Body of pancreas (tissue), 4 donors: ENCODE data around the gene PFKM. TPM values are rescaled to one million over a fixed set of nuclear protein-coding genes. Genes with fewer than 3 reads are reported as not detected.
"Not testable (repeated sequence)": the region's sequence is repeated elsewhere in the genome, so short reads cannot be mapped to it uniquely, and the experiment has no call there.

Experiments
- ATAC-seq: fragments of 150-250 bp; one replicate; pipeline ENCODE4 v1.9.1; 2016
- DNase-seq, 4 donors: peaks; one replicate each; pipeline ENCODE4 v3.0.0-alpha.2; 2019
- H3K27ac ChIP-seq, 4 donors: fragments of 200-600 bp; sonication (generic); 1 replicate in 3 of 4; 2 replicates in 1 of 4; pipeline versions ENCODE4 v1.5.1 to v1.6.1; 2016 to 2019; ENCODE audit warnings: mild to moderate bottlenecking in 1 of 4, mixed read lengths in 1 of 4, moderate library complexity in 1 of 4
- H3K27me3 ChIP-seq, 2 donors: fragments of 200-600 bp; sonication (generic); one replicate each; pipeline ENCODE4 v1.6.0; 2016; ENCODE audit warnings: mild to moderate bottlenecking in 1 of 2
- H3K36me3 ChIP-seq, 2 donors: fragments of 200-600 bp; sonication (generic); replicated peaks in 1 of 2; 2 replicates each; pipeline ENCODE4 v1.5.1; 2016; ENCODE audit warnings: low read depth in 2 of 2; ENCODE audit not compliant: insufficient read depth in 1 of 2
- H3K4me1 ChIP-seq: fragments of 200-600 bp; sonication (generic); one replicate; pipeline ENCODE4 v1.6.0; 2016
- H3K4me3 ChIP-seq, 2 donors: fragments of 200-600 bp; sonication (generic); 1 replicate in 1 of 2; 2 replicates in 1 of 2; pipeline ENCODE4 v1.5.1; 2016 to 2019
- H3K9me3 ChIP-seq, 3 donors: fragments of 200-600 bp; sonication (generic); 1 replicate in 2 of 3; 2 replicates in 1 of 3; pipeline ENCODE4 v1.5.1; 2016
- CTCF ChIP-seq, 7 experiments: fragments of 450-650 bp in 4 of 7; fragments of 200-600 bp in 3 of 7; sonication (generic) in 3 of 7; IDR thresholded peaks; one replicate each; pipeline ENCODE4 v1.5.1; 2016 to 2019; ENCODE audit warnings: antibody characterized with exemption in 7 of 7
- POLR2A ChIP-seq, 3 donors: fragments of 450-650 bp; IDR thresholded peaks; one replicate each; pipeline ENCODE4 v1.6.1; 2016; ENCODE audit warnings: antibody characterized with exemption in 3 of 3, mild to moderate bottlenecking in 2 of 3
- WGBS, 2 donors: methylation state at CpG; one replicate each; pipeline ENCODE4 v1.1.5; 2017; 5-methylcytosine and 5-hydroxymethylcytosine counted together
- intact Hi-C: fragments of 100-400 bp; cut with DNase I; formaldehyde crosslinking; loops from one replicate; pipeline ENCODE4 v1.15.1; 2023
- total RNA-seq, 2 donors: library from RNA; depleted of rRNA; stranded (reverse); fragments of >200 nt; gene quantifications; one replicate each; pipeline ENCODE4 v1.1.0, GENCODE V29; 2016

The PFKM gene
- total RNA-seq, 2 donors from 2014 or later = 14.3 to 16.8 TPM

GRCh38 chr12:48151103-48151771 is 32.1 kb downstream of the PFKM start:
- Histone ChIP-seq H3K27ac (no peak overlapping the region), H3K4me1 (peaks cover 2% of the 10 kb centered on the region), H3K9me3 (no peaks in the 10 kb centered on the region), H3K27me3 (no peaks in the 10 kb centered on the region), H3K36me3 (peaks cover 0 to 27% of the 10 kb centered on the region in 2 donors), H3K4me3 (no peak overlapping the region)
- 74 to 78% methylated on average over 2 of the region's 2 CpGs for WGBS, 2 donors
- intact Hi-C loops = no loop called here
- TF ChIP-seq POLR2A (IDR thresholded peaks at IDR 0.05) = no peak
- no peak for TF ChIP-seq CTCF (IDR thresholded peaks at IDR 0.05)
- ATAC-seq (no peak), DNase-seq (no peak)

- ATAC-seq, H3K4me3 ChIP-seq, H3K27ac ChIP-seq, H3K4me1 ChIP-seq, H3K27me3 ChIP-seq, DNase-seq, H3K9me3 ChIP-seq, intact Hi-C loops: not testable (repeated sequence)
- 88 to 98% methylated on average over 5 of the region's 5 CpGs for WGBS, 2 donors
- H3K36me3 ChIP-seq = peaks cover 0 to 11% of the 10 kb centered on the region in 2 donors
Observed at GRCh38 chr12:48155786-48156185, 36.6 kb downstream of the PFKM start.

- WGBS, 2 donors = 13 to 20% methylated on average over 8 of the region's 8 CpGs
- peaks cover 0 to 5% of the 10 kb centered on the region in 2 donors for H3K36me3 ChIP-seq
- DNase-seq (no peak), ATAC-seq (no peak)
- H3K9me3 ChIP-seq = no peaks in the 10 kb centered on the region
- H3K27me3 ChIP-seq = no peaks in the 10 kb centered on the region
- TF ChIP-seq POLR2A (IDR thresholded peaks at IDR 0.05) = no peak
- TF ChIP-seq CTCF (IDR thresholded peaks at IDR 0.05) = no peak
- peaks cover 6% of the 10 kb centered on the region for H3K4me1 ChIP-seq
- intact Hi-C loops = no loop called here
- H3K27ac ChIP-seq = peak overlapping the region in 3 of 4 donors; percentile 58 to 81 (median 78)
- peak overlapping the region; percentile 47 to 89 for H3K4me3 ChIP-seq
Observed at GRCh38 chr12:48156652-48157017, 37.5 kb downstream of the PFKM start.

DNA sequence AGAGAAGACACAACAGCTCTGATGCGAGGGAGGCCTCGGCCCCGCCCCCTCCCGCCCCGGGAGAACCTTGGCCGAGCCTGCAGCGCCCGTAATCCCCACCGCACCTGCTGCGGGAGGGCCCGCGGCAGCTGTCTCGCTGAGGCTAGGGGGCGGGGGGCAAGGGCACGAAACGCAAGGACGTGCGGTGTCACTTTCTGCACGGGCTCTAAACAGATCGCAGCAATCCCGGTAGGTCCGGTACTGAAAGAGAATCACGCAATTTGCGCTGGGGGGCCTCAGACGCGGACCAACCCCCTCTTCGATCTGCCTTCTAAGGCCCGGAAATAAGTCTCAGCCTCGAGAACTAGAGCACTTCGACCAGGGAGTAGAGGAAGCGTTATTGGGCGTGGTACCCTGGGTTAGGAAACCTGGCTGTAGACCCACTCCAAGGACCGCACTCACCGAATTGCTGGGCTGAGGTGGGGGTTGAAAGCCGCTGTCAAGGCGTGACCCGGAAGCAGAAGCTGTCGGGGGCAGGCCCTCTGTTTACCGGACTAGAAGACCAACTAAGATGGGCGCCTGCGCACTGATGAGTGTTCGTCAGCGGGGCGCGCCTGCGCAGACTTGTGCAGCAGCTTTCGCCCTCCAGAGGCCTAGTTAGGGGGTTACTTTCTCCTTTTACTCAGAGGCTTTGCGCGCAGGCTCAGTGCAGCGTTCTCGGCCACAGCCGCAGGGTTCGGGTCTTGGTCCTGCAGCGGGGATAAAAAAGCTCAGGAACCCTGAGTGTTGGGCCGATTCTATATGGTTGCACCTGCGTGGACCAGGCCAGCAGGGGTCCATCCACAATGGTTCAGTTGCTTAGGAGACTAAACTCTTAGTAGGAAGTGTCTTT is 38.1 kb downstream of the PFKM start, which contains the start of gene ASB8:
ASB8 (minus strand) TSS at position 498 of the 871 bp plus-strand sequence. CDS start 4,019 bp downstream, outside the sequence.
- intact Hi-C loops = no loop called here
- Histone ChIP-seq H3K36me3 (peaks cover 0 to 3% of the 10 kb centered on the region in 2 donors), H3K4me3 (peak within 1 kb of the TSS; percentile 47 to 89), H3K4me1 (peaks cover 6% of the 10 kb centered on the region), H3K27me3 (no peaks in the 10 kb centered on the region), H3K27ac (peak within 1 kb of the TSS; percentile 58 to 81 (median 75)), H3K9me3 (no peaks in the 10 kb centered on the region)
- TF ChIP-seq CTCF (IDR thresholded peaks at IDR 0.05) (peak; percentile 13 to 73 (median 56)), POLR2A (IDR thresholded peaks at IDR 0.05) (peak; percentile 17 to 72 (median 65))
- ATAC-seq = peak; percentile 100
- WGBS, 2 donors = 1% methylated on average over 39 to 56 of the region's 56 CpGs
- DNase-seq = peak; percentile 99 to 100 (median 99)

GRCh38 chr12:48157889-48158370 is 38.8 kb downstream of the PFKM start:
- peak overlapping the region; percentile 58 to 81 (median 75) for H3K27ac ChIP-seq
- TF ChIP-seq CTCF (IDR thresholded peaks at IDR 0.05) (no peak), POLR2A (IDR thresholded peaks at IDR 0.05) (no peak)
- intact Hi-C loops = no loop called here

More at GRCh38 chr12:48157889-48158370, 38.8 kb downstream of the PFKM start:
- WGBS, 2 donors = 62 to 64% methylated on average over 3 of the region's 3 CpGs
- peaks cover 6% of the 10 kb centered on the region for H3K4me1 ChIP-seq
- ATAC-seq = no peak
- H3K4me3 ChIP-seq = no peak overlapping the region
- H3K36me3 ChIP-seq = no peaks in the 10 kb centered on the region
- H3K9me3 ChIP-seq = no peaks in the 10 kb centered on the region
- no peak for DNase-seq
- H3K27me3 ChIP-seq = no peaks in the 10 kb centered on the region
